GM06990 (cell line): ENCODE results near the gene ANXA8.
"Not testable (repeated sequence)": the region's sequence is repeated elsewhere in the genome, so short reads cannot be mapped to it uniquely, and the experiment has no call there.

ENCODE experiments used
- DNase-seq: peaks from one replicate; pipeline ENCODE4 v3.0.0-alpha.2; 2011; ENCODE audit not compliant: insufficient read length; ENCODE audit errors: extremely low read depth
- H3K27me3 ChIP-seq: replicated peaks from 2 replicates; pipeline ENCODE4 v1.6.0; 2011; ENCODE audit warnings: low read length; ENCODE audit not compliant: control insufficient read depth, insufficient read depth
- H3K36me3 ChIP-seq: 2 replicates; pipeline ENCODE4 v1.5.1; 2011; ENCODE audit warnings: low read length; ENCODE audit not compliant: control insufficient read depth, insufficient read depth
- H3K4me3 ChIP-seq: replicated peaks from 2 replicates; pipeline ENCODE4 v1.5.1; 2011; ENCODE audit warnings: low read depth, mild to moderate bottlenecking, control low read depth, low read length
- CTCF ChIP-seq: IDR thresholded peaks from 2 replicates; pipeline ENCODE4 v1.5.1; 2011; ENCODE audit warnings: low read length, control low read depth, mild to moderate bottlenecking, inconsistent platforms; ENCODE audit not compliant: insufficient read depth, poor library complexity, severe bottlenecking

Gene ANXA8

GRCh38 chr10:47475101-47475500, 8.8 kb downstream of the ANXA8 start:
- H3K4me3 ChIP-seq, H3K36me3 ChIP-seq, H3K27me3 ChIP-seq, DNase-seq: not testable (repeated sequence)

GRCh38 chr10:47473516-47473915, 10.4 kb downstream of the ANXA8 start:
- not testable (repeated sequence) for H3K4me3 ChIP-seq, DNase-seq, H3K36me3 ChIP-seq, H3K27me3 ChIP-seq

- H3K36me3 ChIP-seq, DNase-seq, H3K4me3 ChIP-seq, H3K27me3 ChIP-seq: not testable (repeated sequence)
Observed at GRCh38 chr10:47472647-47473046, 11.3 kb downstream of the ANXA8 start.

- H3K27me3 ChIP-seq, DNase-seq, H3K36me3 ChIP-seq, H3K4me3 ChIP-seq: not testable (repeated sequence)
Observed at GRCh38 chr10:47472072-47472471, 11.8 kb downstream of the ANXA8 start.

- H3K4me3 ChIP-seq, H3K36me3 ChIP-seq, DNase-seq, H3K27me3 ChIP-seq: not testable (repeated sequence)
Observed at GRCh38 chr10:47468731-47469528, 15.0 kb downstream of the ANXA8 start.

- H3K27me3 ChIP-seq, DNase-seq, H3K4me3 ChIP-seq, H3K36me3 ChIP-seq: not testable (repeated sequence)
Observed at GRCh38 chr10:47467957-47468356, 16.0 kb downstream of the ANXA8 start.

GRCh38 chr10:47467458-47467857, 16.5 kb downstream of the ANXA8 start:
- not testable (repeated sequence) for DNase-seq, H3K4me3 ChIP-seq, H3K27me3 ChIP-seq, H3K36me3 ChIP-seq

- not testable (repeated sequence) for DNase-seq, H3K27me3 ChIP-seq, H3K4me3 ChIP-seq, H3K36me3 ChIP-seq
Observed at GRCh38 chr10:47465216-47465917, 18.5 kb downstream of the ANXA8 start.

GRCh38 chr10:47462577-47463358, 21.1 kb downstream of the ANXA8 start:
- DNase-seq, H3K27me3 ChIP-seq, H3K36me3 ChIP-seq, H3K4me3 ChIP-seq: not testable (repeated sequence)

- TF ChIP-seq CTCF: peak; percentile 17
- not testable (repeated sequence) for H3K27me3 ChIP-seq, H3K4me3 ChIP-seq, DNase-seq, H3K36me3 ChIP-seq
Observed at GRCh38 chr10:47461261-47461687, 22.6 kb downstream of the ANXA8 start.
